HEK293T (cell line): ENCODE measurements around the gene TRIM29.

Experiments used
- FOXM1 ChIP-seq: fragments of 450-650 bp; IDR thresholded peaks from 2 replicates; pipeline ENCODE4 v1.6.1; 2017; ENCODE audit warnings: mild to moderate bottlenecking, borderline replicate concordance
- PKNOX1 ChIP-seq: fragments of 450-650 bp; IDR thresholded peaks from 2 replicates; pipeline ENCODE4 v1.6.1; 2016
- SP1 ChIP-seq: fragments of 450-650 bp; IDR thresholded peaks from 2 replicates; pipeline ENCODE4 v1.6.1; 2017

GRCh38 chr11:120179057-120179672 lies 41.3 kb upstream of the TRIM29 start:
- TF ChIP-seq SP1 (no peak), FOXM1 (no peak), PKNOX1 (no peak)
